HEK293 (cell line): ENCODE measurements around the gene C13orf46.

ENCODE experiments used
- CTCF ChIA-PET: fragments of 350-600 bp; formaldehyde crosslinking; extraction: SDS; loops from one replicate; lab custom pipeline; 2021; ENCODE audit warnings: antibody characterized with exemption; lab: Yijun Ruan, JAX
- POLR2A ChIA-PET: fragments of 300-600 bp; formaldehyde crosslinking; extraction: SDS; loops from one replicate; lab custom pipeline; 2020; ENCODE audit warnings: antibody characterized with exemption, inconsistent platforms; lab: Yijun Ruan, JAX
- H3K27ac ChIP-seq: fragments of 200-500 bp; sonication (Bioruptor generic); 2 replicates; pipeline ENCODE4 v1.5.1; 2014; ENCODE audit warnings: low read depth, low read length, control low read depth, inconsistent platforms; ENCODE audit errors: extremely low read depth
- H3K36me3 ChIP-seq, 2 experiments: fragments of 200-500 bp in 1 of 2; sonication (Bioruptor generic) in 1 of 2; 1 replicate in 1 of 2; 2 replicates in 1 of 2; pipeline ENCODE4 v1.5.1; 2014 to 2017; ENCODE audit warnings: inconsistent platforms in 2 of 2, low read length in 2 of 2; ENCODE audit not compliant: control insufficient read depth in 2 of 2, insufficient read depth in 1 of 2
- H3K4me1 ChIP-seq: fragments of 200-500 bp; sonication (Bioruptor generic); 2 replicates; pipeline ENCODE4 v1.5.1; 2014; ENCODE audit warnings: mild to moderate bottlenecking, low read length, inconsistent platforms; ENCODE audit not compliant: control insufficient read depth, insufficient read depth
- H3K4me3 ChIP-seq: 2 replicates; pipeline ENCODE4 v1.5.1; 2011; ENCODE audit warnings: low read depth, mild to moderate bottlenecking, control low read depth, low read length, moderate library complexity
- H3K9me3 ChIP-seq: fragments of 200-500 bp; sonication (Bioruptor generic); 2 replicates; pipeline ENCODE4 v1.5.1; 2014; ENCODE audit warnings: low read depth, low read length, inconsistent platforms; ENCODE audit not compliant: control insufficient read depth, insufficient read depth
- FEZF1 ChIP-seq: fragments of 450-650 bp; formaldehyde crosslinking; IDR thresholded peaks from 2 replicates; pipeline ENCODE4 v1.5.1; 2016; ENCODE audit warnings: missing biosample characterization, missing genetic modification characterization
- HOXD13 ChIP-seq: sonication (generic); formaldehyde crosslinking; IDR thresholded peaks from 2 replicates; pipeline ENCODE4 v1.8.0; 2022; ENCODE audit warnings: missing genetic modification reagents, borderline replicate concordance
- OSR2 ChIP-seq: fragments of 450-650 bp; formaldehyde crosslinking; IDR thresholded peaks from 2 replicates; pipeline ENCODE4 v1.5.1; 2016; ENCODE audit warnings: missing biosample characterization, missing genetic modification characterization
- SP3 ChIP-seq: fragments of 450-650 bp; formaldehyde crosslinking; IDR thresholded peaks from 2 replicates; pipeline ENCODE4 v1.5.1; 2016; ENCODE audit warnings: missing biosample characterization, missing genetic modification characterization
- ZBTB21 ChIP-seq: fragments of 450-650 bp; formaldehyde crosslinking; IDR thresholded peaks from 2 replicates; pipeline ENCODE4 v1.5.1; 2017; ENCODE audit warnings: missing biosample characterization, missing genetic modification characterization
- ZBTB48 ChIP-seq: fragments of 450-650 bp; formaldehyde crosslinking; IDR thresholded peaks from 2 replicates; pipeline ENCODE4 v1.5.1; 2016; ENCODE audit warnings: missing biosample characterization, missing genetic modification characterization
- ZEB2 ChIP-seq: fragments of 450-650 bp; formaldehyde crosslinking; IDR thresholded peaks from 2 replicates; pipeline ENCODE4 v1.5.1; 2016; ENCODE audit warnings: missing biosample characterization, missing genetic modification characterization
- ZFP37 ChIP-seq: fragments of 450-650 bp; formaldehyde crosslinking; IDR thresholded peaks from 2 replicates; pipeline ENCODE4 v1.5.1; 2016; ENCODE audit warnings: missing biosample characterization, missing genetic modification characterization
- ZNF132 ChIP-seq: fragments of 450-650 bp; formaldehyde crosslinking; IDR thresholded peaks from 2 replicates; pipeline ENCODE4 v1.5.1; 2017; ENCODE audit warnings: missing biosample characterization, missing genetic modification characterization, borderline replicate concordance
- ZNF16 ChIP-seq: fragments of 450-650 bp; formaldehyde crosslinking; IDR thresholded peaks from 2 replicates; pipeline ENCODE4 v1.5.1; 2016; ENCODE audit warnings: low read depth, missing biosample characterization, missing genetic modification characterization
- ZNF174 ChIP-seq: fragments of 450-650 bp; formaldehyde crosslinking; IDR thresholded peaks from 2 replicates; pipeline ENCODE4 v1.5.0; 2017; ENCODE audit warnings: missing biosample characterization, mild to moderate bottlenecking, missing genetic modification characterization
- ZNF416 ChIP-seq: fragments of 450-650 bp; formaldehyde crosslinking; IDR thresholded peaks from 2 replicates; pipeline ENCODE4 v1.5.1; 2016; ENCODE audit warnings: missing biosample characterization, missing genetic modification characterization
- ZNF433 ChIP-seq: fragments of 450-650 bp; formaldehyde crosslinking; IDR thresholded peaks from 2 replicates; pipeline ENCODE4 v1.5.1; 2016; ENCODE audit warnings: missing biosample characterization, missing genetic modification characterization, low read depth
- ZNF513 ChIP-seq: fragments of 450-650 bp; IDR thresholded peaks from 2 replicates; pipeline ENCODE4 v1.5.1; 2018; ENCODE audit warnings: missing biosample characterization, missing genetic modification characterization
- ZNF580 ChIP-seq: fragments of 450-650 bp; formaldehyde crosslinking; IDR thresholded peaks from 2 replicates; pipeline ENCODE4 v1.5.1; 2016; ENCODE audit warnings: missing biosample characterization, missing genetic modification characterization
- ZNF585B ChIP-seq: fragments of 450-650 bp; formaldehyde crosslinking; IDR thresholded peaks from 2 replicates; pipeline ENCODE4 v1.5.1; 2016; ENCODE audit warnings: missing biosample characterization, missing genetic modification characterization
- ZNF670 ChIP-seq: fragments of 450-650 bp; formaldehyde crosslinking; IDR thresholded peaks from 2 replicates; pipeline ENCODE4 v1.5.1; 2016; ENCODE audit warnings: missing biosample characterization, missing genetic modification characterization, low read depth
- ZNF830 ChIP-seq: fragments of 450-650 bp; IDR thresholded peaks from 2 replicates; pipeline ENCODE4 v1.5.0; 2018; ENCODE audit warnings: missing biosample characterization, missing genetic modification characterization, low read depth, mild to moderate bottlenecking, moderate library complexity
- TF ChIP-seq, protein P1 (sequence below): fragments of 450-650 bp; formaldehyde crosslinking; conservative IDR thresholded peaks from 2 replicates; pipeline ENCODE4 v1.5.1; 2016; ENCODE audit warnings: low read depth, missing biosample characterization, missing genetic modification characterization
- TF ChIP-seq, protein P2 (sequence below): fragments of 450-650 bp; formaldehyde crosslinking; IDR thresholded peaks from 2 replicates; pipeline ENCODE4 v1.5.1; 2016; ENCODE audit warnings: missing biosample characterization, missing genetic modification characterization

The C13orf46 gene

DNA sequence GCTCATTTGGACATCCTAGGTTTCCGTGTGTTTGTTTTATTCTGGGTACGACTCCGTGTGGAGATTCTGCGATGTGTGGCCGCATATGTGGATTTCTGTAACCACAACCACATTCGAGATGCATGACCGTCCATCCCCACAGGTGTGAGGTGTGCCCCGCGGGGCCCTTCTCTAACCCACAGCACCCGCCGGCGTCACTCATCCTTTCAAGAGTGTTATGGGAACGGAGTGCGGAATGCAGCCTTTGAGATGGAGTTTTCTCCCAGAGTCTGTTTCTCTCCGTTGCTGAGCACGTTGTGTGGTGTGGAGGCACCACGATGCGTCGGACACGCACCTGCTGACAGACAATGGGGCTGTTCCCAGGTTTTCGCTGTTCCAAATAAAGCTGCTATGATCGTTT lies 40.0 kb downstream of the C13orf46 start:
- H3K4me1 ChIP-seq: no peaks in the 10 kb centered on the region
- CTCF ChIA-PET: interaction anchor here (0.6 kb wide), 2 partner anchors 39 to 165 kb away, joined by 4 to 6 read pairs; no protein-coding TSS in a partner anchor
- H3K4me3 ChIP-seq: no peak overlapping the region
- H3K36me3 ChIP-seq: no peaks in the 10 kb centered on the region
- no peaks in the 10 kb centered on the region for H3K9me3 ChIP-seq
- H3K27ac ChIP-seq: no peak overlapping the region
- POLR2A ChIA-PET: no interaction called here
- no peak for TF ChIP-seq FEZF1 (tag by site-specific recombination)
- TF ChIP-seq, protein P1, sequence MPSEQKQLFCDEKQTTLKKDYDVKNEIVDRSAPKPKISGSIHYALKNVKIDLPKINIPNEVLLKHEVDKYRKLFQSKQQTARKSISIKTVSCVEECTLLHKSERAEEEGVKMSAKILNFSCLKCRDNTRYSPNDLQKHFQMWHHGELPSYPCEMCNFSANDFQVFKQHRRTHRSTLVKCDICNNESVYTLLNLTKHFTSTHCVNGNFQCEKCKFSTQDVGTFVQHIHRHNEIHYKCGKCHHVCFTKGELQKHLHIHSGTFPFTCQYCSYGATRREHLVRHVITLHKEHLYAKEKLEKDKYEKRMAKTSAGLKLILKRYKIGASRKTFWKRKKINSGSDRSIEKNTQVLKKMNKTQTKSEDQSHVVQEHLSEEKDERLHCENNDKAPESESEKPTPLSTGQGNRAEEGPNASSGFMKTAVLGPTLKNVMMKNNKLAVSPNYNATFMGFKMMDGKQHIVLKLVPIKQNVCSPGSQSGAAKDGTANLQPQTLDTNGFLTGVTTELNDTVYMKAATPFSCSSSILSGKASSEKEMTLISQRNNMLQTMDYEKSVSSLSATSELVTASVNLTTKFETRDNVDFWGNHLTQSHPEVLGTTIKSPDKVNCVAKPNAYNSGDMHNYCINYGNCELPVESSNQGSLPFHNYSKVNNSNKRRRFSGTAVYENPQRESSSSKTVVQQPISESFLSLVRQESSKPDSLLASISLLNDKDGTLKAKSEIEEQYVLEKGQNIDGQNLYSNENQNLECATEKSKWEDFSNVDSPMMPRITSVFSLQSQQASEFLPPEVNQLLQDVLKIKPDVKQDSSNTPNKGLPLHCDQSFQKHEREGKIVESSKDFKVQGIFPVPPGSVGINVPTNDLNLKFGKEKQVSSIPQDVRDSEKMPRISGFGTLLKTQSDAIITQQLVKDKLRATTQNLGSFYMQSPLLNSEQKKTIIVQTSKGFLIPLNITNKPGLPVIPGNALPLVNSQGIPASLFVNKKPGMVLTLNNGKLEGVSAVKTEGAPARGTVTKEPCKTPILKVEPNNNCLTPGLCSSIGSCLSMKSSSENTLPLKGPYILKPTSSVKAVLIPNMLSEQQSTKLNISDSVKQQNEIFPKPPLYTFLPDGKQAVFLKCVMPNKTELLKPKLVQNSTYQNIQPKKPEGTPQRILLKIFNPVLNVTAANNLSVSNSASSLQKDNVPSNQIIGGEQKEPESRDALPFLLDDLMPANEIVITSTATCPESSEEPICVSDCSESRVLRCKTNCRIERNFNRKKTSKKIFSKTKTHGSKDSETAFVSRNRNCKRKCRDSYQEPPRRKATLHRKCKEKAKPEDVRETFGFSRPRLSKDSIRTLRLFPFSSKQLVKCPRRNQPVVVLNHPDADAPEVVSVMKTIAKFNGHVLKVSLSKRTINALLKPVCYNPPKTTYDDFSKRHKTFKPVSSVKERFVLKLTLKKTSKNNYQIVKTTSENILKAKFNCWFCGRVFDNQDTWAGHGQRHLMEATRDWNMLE (tag by site-specific recombination): no peak
- TF ChIP-seq ZNF16 (tag by site-specific recombination): no peak
- TF ChIP-seq ZNF580 (tag by site-specific recombination): no peak
- TF ChIP-seq SP3 (tag by site-specific recombination): no peak
- no peak for TF ChIP-seq OSR2 (tag by site-specific recombination)
- no peak for TF ChIP-seq ZNF830 (tag by site-specific recombination)
- no peak for TF ChIP-seq ZNF433 (tag by site-specific recombination)
- TF ChIP-seq HOXD13 (CRISPR knock-in tag): no peak
- TF ChIP-seq ZNF132 (tag by site-specific recombination): no peak
- TF ChIP-seq, protein P2, sequence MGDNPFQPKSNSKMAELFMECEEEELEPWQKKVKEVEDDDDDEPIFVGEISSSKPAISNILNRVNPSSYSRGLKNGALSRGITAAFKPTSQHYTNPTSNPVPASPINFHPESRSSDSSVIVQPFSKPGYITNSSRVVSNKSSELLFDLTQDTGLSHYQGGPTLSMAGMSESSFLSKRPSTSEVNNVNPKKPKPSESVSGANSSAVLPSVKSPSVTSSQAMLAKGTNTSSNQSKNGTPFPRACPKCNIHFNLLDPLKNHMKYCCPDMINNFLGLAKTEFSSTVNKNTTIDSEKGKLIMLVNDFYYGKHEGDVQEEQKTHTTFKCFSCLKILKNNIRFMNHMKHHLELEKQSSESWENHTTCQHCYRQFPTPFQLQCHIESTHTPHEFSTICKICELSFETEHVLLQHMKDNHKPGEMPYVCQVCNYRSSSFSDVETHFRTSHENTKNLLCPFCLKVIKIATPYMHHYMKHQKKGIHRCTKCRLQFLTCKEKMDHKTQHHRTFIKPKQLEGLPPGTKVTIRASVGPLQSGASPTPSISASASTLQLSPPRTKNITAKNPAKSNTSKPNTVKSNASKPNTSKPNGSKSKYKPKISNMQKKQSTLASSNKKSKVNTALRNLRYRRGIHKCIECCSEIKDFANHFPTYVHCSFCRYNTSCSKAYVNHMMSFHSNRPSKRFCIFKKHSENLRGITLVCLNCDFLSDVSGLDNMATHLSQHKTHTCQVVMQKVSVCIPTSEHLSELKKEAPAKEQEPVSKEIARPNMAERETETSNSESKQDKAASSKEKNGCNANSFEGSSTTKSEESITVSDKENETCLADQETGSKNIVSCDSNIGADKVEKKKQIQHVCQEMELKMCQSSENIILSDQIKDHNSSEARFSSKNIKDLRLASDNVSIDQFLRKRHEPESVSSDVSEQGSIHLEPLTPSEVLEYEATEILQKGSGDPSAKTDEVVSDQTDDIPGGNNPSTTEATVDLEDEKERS (tag by site-specific recombination): no peak
- no peak for TF ChIP-seq ZNF416
- TF ChIP-seq ZNF670 (tag by site-specific recombination): no peak
- no peak for TF ChIP-seq ZNF585B
- TF ChIP-seq ZNF513 (tag by site-specific recombination): no peak
- TF ChIP-seq ZEB2 (tag by site-specific recombination): no peak
- TF ChIP-seq ZBTB48 (tag by site-specific recombination): no peak
- no peak for TF ChIP-seq ZBTB21 (tag by site-specific recombination)
- no peak for TF ChIP-seq ZNF174 (tag by site-specific recombination)
- no peak for TF ChIP-seq ZFP37
